ENCODE results near the gene TNFSF4.

The TNFSF4 gene

GRCh38 chr1:173210283-173210682, 3.2 kb upstream of the TNFSF4 start:
- DNase-seq: no peak

GRCh38 chr1:173208868-173209267, 1.7 kb upstream of the TNFSF4 start:
- DNase-seq: no peak

GRCh38 chr1:173208146-173208545, 1.0 kb upstream of the TNFSF4 start:
- no peak for DNase-seq

GRCh38 chr1:173205146-173206051, 1.7 kb downstream of the TNFSF4 start:
- DNase-seq: no peak

GRCh38 chr1:173204693-173205092, 2.4 kb downstream of the TNFSF4 start:
- DNase-seq: no peak

GRCh38 chr1:173202424-173203145, 4.5 kb downstream of the TNFSF4 start:
- no peak for DNase-seq

GRCh38 chr1:173201969-173202368, 5.2 kb downstream of the TNFSF4 start:
- DNase-seq: no peak

- no peak for DNase-seq
These were observed 11.5 kb downstream of the TNFSF4 start for GRCh38 chr1:173195596-173196088.

GRCh38 chr1:173193639-173194038, 13.5 kb downstream of the TNFSF4 start:
- DNase-seq: no peak

- DNase-seq: no peak
These were observed 16.0 kb downstream of the TNFSF4 start for GRCh38 chr1:173191011-173191705.

- no peak for DNase-seq
These were observed 16.8 kb downstream of the TNFSF4 start for GRCh38 chr1:173190101-173190936.

GRCh38 chr1:173187671-173188237, 19.4 kb downstream of the TNFSF4 start:
- DNase-seq: no peak

- no peak for DNase-seq
These were observed 25.3 kb downstream of the TNFSF4 start for GRCh38 chr1:173181791-173182190.

- no peak for DNase-seq
These were observed 30.9 kb downstream of the TNFSF4 start for GRCh38 chr1:173176246-173176645.

GRCh38 chr1:173175514-173176145, 31.5 kb downstream of the TNFSF4 start:
- no peak for DNase-seq

GRCh38 chr1:173173388-173173787, 33.7 kb downstream of the TNFSF4 start:
- DNase-seq: no peak

GRCh38 chr1:173171152-173171551, 36.0 kb downstream of the TNFSF4 start:
- DNase-seq: no peak

GRCh38 chr1:173168941-173169340, 38.2 kb downstream of the TNFSF4 start:
- no peak for DNase-seq

GRCh38 chr1:173164686-173165085, 42.4 kb downstream of the TNFSF4 start:
- DNase-seq: peak; percentile 50

- DNase-seq: no peak
These were observed 43.0 kb downstream of the TNFSF4 start for GRCh38 chr1:173164178-173164577.

GRCh38 chr1:173163222-173163621, 43.9 kb downstream of the TNFSF4 start:
- no peak for DNase-seq
